Transverse colon (tissue), 4 donors: ENCODE measurements around the gene KREMEN2.

Experiments
- CTCF ChIP-seq, 5 experiments: fragments of 200-600 bp in 3 of 5; fragments of 450-650 bp in 2 of 5; sonication (generic) in 3 of 5; IDR thresholded peaks; 1 replicate in 2 of 5; 2 replicates in 3 of 5; pipeline ENCODE4 v1.5.1; 2016 to 2017; ENCODE audit warnings: antibody characterized with exemption in 5 of 5, inconsistent platforms in 3 of 5, mild to moderate bottlenecking in 2 of 5, moderate library complexity in 1 of 5
- EP300 ChIP-seq: sonication (generic); formaldehyde crosslinking; IDR thresholded peaks from one replicate; pipeline ENCODE4 v1.6.1; 2017; ENCODE audit warnings: antibody characterized with exemption, low read depth
- POLR2AphosphoS5 ChIP-seq, 3 donors: sonication (generic); formaldehyde crosslinking; IDR thresholded peaks; one replicate each; pipeline ENCODE4 v1.6.1; 2016; ENCODE audit warnings: antibody characterized with exemption in 3 of 3

GRCh38 chr16:2927010-2927646 lies 36.9 kb upstream of the KREMEN2 start:
- TF ChIP-seq CTCF (IDR thresholded peaks at IDR 0.05) (peak; percentile 96 to 98 (median 97)), POLR2AphosphoS5 (IDR thresholded peaks at IDR 0.05) (peak in 1 of 3 donors; percentile 37), EP300 (no peak)
